Stimulated activated CD4-positive, alpha-beta T cell treated with anti-CD3 and anti-CD28 coated beads, Interleukin-12 subunit alpha, Interleukin-12 subunit beta, amount 100 ng/mL, for 24 hours (primary cell): Measurements from ENCODE around the gene RNF111.
A peak's percentile ranks its signal among the peaks of the same experiment; 100 is the strongest.
"Not testable (repeated sequence)": the region's sequence is repeated elsewhere in the genome, so short reads cannot be mapped to it uniquely, and the experiment has no call there.

ENCODE experiments used
- DNase-seq, 2 experiments: peaks; one replicate each; pipeline ENCODE4 v3.0.0-alpha.2; 2020; ENCODE audit warnings: low read depth in 2 of 2

RNF111 gene

GRCh38 chr15:59059076-59059597, 71.7 kb downstream of the RNF111 start:
- DNase-seq, result no peak

DNA sequence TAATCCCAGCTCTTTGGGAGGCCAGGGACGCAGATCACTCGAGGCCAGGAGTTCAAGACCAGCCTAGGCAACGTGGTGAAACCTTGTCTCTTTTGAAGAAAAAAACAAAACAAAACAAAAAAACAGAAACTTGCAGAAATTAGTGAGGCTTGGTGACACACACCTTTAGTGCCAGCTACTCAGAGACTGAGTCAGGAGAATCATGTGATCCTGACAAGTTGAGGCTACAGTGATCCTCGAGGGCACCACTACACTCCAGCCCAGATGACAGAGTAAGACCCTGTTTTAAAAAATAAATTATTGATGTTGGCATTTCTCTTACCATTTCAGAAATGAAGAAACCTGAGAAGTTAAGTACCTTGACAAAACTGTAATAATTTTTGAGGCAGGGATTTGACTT, 72.9 kb downstream of the RNF111 start:
- no peak for DNase-seq

- no peak for DNase-seq
These were observed 75.6 kb downstream of the RNF111 start for GRCh38 chr15:59063042-59063441.

DNA sequence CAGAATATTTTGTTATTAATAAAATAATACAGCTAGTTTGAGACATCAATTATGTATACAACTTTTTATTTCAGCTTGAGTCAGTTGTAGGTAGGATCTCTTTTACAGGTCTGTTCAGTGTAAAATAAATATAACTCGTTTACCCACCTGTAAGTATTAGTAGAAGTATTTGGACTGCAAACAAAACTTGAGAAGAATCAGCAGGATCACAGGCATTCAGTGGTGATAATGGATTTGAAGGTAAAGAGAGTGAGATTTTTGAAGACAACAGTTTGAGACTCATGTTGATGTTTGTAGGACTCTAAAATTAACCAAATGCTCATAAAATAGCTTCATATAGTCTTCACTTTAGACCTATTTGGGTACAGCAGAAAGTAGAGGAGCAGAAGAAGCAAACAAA, 82.0 kb downstream of the RNF111 start:
- no peak for DNase-seq

- no peak for DNase-seq
These were observed 87.1 kb downstream of the RNF111 start for GRCh38 chr15:59074607-59075006.

GRCh38 chr15:59087731-59088130, 100.3 kb downstream of the RNF111 start:
- no peak for DNase-seq

GRCh38 chr15:59094077-59094476, 106.6 kb downstream of the RNF111 start:
- no peak for DNase-seq

DNA sequence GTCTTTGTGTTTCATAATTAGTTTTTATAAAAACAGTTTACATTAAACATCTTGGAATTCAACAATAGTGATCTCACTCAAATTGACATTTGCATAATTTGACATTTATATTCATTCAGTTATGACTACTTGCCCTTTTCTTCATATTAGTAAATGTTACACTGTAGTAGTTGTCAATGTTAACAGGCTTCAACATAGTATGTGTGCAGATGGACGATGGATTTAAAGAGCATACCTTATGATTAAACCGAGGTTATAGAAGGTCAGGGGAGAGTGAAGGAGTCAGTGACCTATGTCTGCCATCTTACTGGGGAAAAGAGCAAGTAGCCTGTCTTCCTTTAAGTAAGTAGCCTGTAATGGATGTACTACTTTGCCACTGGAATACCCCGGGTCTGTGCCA, 109.0 kb downstream of the RNF111 start:
- DNase-seq, result no peak

DNA sequence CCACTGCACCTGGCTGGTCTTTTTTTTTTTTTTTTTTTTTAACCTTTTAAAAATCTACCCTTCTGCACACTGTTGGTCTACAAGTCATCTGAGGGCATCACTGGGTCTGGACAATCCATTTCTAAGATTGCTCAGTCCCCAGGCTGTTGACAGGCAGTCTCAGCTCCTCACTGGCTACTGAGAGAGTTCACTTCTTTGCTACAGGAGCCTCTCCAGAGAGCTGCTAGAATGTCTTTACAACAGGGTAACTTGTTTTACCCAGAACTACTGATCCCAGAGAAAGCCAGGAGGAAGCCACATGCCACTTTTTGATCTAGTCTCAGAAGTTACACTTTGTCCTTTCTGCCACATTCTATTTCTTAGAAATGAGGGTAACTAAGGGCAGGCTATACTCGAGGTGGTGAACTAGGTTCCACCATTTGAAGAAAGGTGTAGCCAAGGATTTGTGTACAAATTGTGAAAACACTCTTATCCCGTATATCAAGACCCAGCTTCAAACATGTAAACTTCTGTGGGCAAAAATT, 111.8 kb downstream of the RNF111 start:
- no peak for DNase-seq

DNA sequence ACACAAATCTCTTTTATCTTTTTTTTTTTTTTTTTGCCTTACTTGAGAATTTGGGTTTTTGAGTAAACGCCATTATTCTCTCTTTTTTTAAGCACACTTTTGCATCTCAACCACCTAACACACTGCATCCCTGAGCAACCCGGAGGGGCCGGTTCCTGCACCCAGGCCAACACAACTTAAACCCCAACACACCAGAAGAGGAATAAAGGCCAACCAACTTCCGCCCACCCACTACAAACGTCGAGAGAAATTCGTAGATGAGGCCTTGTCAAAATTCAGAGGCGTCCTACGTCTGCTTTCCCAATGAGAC, 117.1 kb downstream of the RNF111 start:
- DNase-seq, result no peak

DNA sequence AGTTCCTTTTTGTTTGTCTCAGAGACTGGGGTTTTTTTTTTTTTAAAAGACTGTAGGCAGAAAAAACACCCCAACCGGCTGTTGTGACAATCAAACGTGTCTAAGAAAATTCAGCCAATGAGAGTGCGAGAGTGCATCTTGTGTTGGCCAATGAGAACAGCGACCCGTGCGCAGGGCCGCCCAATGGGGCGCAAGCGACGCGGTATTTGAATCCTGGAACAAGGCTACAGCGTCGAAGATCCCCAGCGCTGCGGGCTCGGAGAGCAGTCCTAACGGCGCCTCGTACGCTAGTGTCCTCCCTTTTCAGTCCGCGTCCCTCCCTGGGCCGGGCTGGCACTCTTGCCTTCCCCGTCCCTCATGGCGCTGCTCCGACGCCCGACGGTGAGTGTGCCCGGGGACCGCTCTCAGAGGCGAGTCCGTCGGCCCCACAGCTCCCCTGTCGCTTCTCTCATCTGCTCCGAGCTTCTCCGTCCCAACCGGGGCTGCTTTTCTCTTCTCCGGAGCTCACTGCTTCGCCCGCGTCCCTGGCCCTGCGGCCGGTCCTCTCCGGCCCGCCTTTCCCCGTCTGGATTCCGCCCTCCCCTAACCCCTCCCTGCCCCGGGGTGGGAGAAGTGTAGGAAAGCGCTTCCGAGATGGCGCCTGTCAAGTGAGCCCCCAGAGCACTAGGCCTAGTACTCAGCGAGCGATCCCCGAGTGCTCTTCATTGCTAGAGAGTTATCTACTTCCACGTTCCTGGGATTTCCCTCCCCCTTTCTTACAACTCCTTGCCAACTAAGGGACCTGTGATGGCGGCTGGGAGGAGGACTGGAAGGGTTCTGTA, 117.7 kb downstream of the RNF111 start, which contains the start of gene CCNB2:
Gene CCNB2, plus strand, starts transcription at position 235 of the 821 bp plus-strand sequence. Its CDS starts 123 bp downstream, at position 358.
- DNase-seq, result peak; percentile 57 to 70

GRCh38 chr15:59105854-59106253, 118.4 kb downstream of the RNF111 start:
- DNase-seq, result no peak

DNA sequence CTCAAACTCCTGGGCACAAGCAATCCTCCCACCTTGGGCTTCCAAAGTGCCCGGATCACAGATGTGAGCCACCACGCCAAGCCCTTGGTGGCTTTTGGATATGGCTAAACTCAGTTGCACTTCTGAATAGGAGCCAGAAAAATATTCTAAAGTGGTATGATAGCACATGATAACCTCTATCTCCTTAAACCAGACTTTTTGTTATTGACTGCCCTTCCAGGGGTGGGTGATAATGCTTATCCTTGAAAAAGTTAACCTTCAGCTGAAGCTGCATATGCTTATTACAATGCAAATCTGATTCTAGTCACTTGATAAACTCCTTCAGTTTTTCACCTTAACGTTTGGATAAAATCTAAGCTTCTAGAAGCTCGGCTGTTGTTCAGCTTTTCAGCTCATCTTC, 123.8 kb downstream of the RNF111 start:
- DNase-seq, result no peak

- DNase-seq, result no peak
These were observed 127.6 kb downstream of the RNF111 start for GRCh38 chr15:59115047-59115446.

DNA sequence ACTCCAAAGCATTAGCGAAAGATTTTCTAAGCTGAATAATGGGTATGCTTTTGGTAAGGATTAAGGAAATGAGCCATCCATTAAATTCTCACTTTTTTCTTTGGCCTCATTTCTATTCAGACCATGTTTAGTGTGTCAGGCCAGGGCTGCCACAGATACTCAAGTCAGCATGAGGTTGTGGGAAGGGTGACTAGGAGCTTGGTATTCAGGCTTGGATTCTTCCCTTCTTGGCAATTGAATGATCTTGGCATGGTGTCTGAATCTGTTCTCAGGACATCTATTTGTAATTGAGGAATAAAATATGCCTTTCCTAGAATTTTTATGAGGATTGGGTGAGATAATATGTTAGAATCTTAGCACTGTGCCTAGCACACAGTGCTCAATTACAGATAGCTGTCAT, 128.7 kb downstream of the RNF111 start:
- no peak for DNase-seq

- DNase-seq, result no peak
These were observed 129.3 kb downstream of the RNF111 start for GRCh38 chr15:59116771-59117170.

GRCh38 chr15:59119625-59120024, 132.2 kb downstream of the RNF111 start:
- no peak for DNase-seq

DNA sequence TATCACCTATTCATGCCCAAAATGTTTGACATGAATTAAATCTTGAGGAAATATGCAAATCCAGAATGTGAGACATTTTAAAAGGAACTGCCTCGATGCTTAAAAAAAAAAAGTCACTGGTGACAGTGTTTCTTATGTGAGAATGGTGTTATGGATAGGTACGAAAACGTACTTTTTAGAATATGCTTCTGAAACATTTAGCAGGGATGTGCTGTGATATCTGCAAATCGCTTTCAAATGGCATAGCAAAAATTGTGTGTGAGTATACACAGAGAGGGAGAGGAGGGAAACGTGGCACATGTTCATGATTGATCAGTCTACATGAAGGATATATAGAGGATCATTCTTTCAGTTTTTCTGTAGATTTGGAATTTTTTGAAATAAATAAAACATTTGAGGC, 133.5 kb downstream of the RNF111 start:
- no peak for DNase-seq

DNA sequence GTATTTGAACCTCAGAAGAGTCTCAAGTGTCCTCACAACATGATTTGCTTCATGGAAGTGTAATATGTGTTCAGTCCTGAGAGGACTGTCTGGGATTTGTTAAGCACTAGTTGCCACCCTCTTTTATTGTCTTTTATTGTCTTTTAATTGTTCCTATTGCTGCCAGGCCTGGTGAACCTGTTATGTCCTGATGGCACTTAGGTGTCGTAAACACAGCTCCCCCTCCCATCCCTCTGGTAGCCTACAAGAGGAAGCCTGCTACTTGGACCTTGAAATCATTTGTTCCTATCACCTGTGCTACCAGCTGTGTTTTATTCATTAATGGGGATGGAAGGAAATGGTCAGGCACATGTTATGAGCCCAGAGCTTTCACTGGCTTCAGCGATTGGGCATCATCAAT, 136.8 kb downstream of the RNF111 start:
- no peak for DNase-seq

- not testable (repeated sequence) for DNase-seq
These were observed 138.2 kb downstream of the RNF111 start for GRCh38 chr15:59125683-59126082.

DNA sequence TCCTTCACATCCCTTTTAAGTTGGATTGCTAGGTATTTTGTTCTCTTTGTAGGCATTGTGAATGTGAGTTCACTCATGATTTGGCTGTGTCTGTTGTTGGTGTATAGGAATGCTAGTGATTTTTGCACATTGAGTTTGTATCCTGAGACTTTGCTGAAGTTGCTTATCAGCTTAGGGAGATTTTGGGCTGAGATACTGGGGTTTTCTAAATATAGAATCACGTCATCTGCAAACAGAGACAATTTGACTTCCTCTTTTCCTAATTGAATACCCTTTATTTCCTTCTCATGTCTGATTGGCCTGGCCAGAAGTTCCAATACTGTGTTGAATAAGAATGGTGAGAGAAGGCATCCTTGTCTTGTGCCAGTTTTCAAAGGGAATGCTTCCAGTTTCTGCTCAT, 139.8 kb downstream of the RNF111 start:
- not testable (repeated sequence) for DNase-seq

DNA sequence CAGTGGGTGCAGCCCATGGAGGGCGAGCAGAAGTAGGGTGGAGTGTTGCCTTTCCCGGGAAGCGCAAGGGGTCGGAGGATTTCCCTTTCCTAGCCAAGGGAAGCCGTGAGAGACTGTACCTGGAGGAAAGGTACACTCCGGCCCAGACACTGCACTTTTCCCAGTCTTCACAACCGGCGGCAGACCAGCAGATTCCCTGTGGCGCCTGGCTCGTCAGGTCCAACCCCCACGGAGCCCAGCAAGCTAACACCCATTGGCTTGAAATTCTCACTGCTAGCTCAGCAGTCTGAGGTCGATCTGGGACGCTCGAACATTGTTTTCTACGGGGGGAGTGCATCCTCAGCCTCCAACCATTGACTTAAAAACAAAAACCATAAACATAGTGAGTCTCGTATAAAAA, 144.0 kb downstream of the RNF111 start:
- DNase-seq, result no peak

DNA sequence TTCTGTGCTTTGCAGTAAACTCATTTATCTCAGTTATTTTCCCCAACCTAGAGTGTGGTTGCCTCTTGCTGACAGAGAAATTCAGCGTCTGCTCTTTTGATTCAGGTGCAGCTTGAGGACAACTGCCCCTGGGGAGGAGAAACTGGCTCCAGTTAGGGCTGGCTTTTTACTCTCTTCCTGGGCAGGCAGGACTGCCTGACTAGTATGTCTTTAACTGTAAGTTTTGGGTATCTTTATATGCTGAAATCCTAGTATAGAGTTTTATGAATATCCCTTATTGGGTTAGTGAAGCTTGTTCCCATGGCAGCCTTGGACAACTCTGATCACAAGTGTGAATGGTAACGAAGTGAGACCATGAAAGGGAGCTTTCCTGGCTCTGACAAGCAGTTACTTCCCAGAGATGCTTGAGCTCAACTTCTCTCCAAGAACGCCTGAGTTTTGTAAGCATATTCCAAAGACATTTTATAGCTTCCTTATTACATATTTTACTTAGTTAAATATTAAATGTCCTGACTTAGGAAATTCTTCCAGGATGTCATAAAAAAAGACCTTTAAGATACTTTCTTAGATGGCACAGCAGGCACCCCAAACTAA, 144.6 kb downstream of the RNF111 start:
- no peak for DNase-seq
